Stimulated activated naive CD8-positive, alpha-beta T cell treated with anti-CD3 and anti-CD28 coated beads, Interleukin-15, Interleukin-2, amounts not matched to agents 100 U/mL and 50 U/mL, for 24 hours (primary cell): ENCODE results near the gene OTOS.

Source experiments
- ATAC-seq: fragments of 150-1000 bp; cut with Tn5 transposase; one replicate; pipeline ENCODE4 v1.10.0; 2021
- DNase-seq: peaks from one replicate; pipeline ENCODE4 v3.0.0; 2021

Gene OTOS

DNA sequence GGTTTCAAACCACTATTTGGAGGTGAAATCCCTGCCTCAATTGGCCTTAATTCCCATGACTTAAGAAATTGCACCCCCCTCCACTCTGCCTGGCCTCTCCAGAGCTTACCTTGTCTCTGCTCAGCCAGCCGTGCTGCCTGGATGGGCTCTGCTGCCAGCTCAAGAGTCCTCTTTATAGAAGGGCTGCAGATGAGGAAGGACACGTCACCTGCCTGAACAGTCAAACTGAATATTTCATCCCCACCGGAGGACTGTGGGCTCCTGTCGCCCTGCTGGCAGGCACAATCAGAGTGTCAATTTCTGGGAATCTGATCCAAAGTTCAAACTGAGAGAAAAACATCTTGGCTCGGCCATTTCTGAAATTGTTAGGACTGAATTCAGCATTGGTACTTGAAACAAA is at the start of gene OTOS:
OTOS (minus strand) TSS at position 148 of the 400 bp plus-strand sequence. CDS start 332 bp downstream, outside the sequence.
- no peak for ATAC-seq
- DNase-seq, result no peak

DNA sequence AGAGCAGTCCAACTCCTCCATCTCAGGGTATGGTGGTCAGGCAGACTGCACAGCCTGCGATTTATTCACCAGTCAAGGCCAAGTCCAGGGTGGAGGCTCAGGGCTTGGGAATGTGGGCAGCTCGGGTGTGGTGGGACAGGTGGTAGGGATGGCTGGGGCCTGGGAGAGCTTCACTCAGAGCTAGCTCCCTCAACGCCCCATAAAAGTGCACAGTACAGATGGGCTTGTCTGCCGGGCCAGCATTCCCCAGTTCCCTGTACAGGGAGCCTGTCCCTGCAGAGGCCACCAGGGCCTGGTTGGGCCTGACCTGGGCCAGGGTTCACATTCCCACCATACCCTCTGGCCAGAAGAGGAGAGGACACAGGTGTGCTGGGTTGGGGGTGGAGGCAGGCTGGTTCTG is 49.2 kb upstream of the OTOS start:
- DNase-seq (no peak), ATAC-seq (no peak)

DNA sequence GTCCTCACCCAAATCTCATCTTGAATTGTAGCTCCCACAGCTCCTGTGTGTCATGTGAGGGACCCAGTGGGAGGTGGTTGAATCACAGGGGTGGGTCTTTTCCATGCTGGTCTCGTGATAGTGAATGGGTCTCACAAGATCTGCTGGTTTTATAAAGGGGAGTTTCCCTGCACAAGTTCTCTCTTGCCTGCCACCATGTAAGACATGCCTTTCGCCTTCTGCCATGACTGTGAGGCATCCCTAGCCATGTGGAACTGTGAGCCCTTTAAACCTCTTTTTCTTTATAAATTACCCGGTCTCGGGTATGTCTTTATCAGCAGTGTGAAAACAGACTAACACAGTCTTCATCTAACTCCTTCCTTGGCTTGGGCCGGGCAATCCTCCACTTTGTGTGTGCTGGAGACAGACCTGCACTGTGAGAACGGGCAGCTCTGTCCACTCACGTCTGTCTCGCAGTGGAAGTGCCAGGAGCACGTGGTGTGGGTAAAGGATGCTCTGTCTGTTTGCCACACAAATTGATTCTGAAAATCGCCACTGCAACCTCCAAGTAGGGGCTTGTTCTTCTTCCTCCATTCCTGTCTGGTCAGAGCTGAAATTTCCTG is 47.6 kb upstream of the OTOS start:
- no peak for ATAC-seq
- DNase-seq, result no peak

DNA sequence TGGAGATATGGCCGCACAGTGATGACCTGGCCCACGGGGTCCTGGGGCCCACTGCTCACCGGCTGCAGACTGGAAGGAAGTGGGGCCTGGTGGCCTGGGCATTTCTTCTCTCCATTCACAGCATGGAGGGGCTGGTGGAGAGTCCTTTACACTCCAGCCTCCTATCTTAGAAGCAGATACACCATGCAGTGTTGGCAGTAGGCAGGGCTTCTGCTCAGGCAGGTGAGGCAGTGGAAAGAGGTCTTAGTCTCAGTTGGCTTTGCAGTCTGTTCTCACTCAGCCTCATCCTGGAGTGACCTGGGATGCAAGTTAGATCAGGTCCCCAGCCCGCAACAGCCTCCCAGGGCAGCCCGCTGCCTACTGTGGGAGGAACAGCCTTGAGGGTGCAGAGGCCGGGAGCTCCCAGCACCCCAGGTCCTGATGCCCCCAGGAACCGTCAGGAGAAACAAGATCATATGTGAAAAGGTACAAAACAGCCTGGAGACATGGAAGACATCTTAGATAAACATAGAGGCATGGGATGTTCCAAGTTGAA is 45.8 kb upstream of the OTOS start:
- no peak for ATAC-seq

DNA sequence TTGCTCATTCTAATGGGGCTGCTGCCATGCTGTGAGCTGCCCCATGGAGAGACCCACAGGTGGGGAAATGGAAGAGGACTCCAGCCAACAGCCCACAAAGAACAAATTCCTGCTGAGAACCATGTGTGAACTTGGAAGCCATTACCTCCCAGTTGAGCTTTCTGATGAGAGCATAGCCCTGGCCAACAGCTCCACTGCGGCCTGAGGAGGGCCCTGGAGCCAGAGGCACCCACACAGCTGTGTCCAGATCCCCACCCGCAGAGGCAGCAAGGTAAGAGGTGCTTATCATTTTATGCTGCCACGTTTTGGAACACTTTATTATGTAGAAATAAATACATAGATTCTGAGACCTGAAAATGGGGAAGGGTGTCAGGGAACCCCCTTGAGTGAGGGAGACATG is 44.2 kb upstream of the OTOS start:
- no peak for DNase-seq
- ATAC-seq, result no peak

More for the DNA sequence above, 45.8 kb upstream of the OTOS start:
- DNase-seq, result no peak

DNA sequence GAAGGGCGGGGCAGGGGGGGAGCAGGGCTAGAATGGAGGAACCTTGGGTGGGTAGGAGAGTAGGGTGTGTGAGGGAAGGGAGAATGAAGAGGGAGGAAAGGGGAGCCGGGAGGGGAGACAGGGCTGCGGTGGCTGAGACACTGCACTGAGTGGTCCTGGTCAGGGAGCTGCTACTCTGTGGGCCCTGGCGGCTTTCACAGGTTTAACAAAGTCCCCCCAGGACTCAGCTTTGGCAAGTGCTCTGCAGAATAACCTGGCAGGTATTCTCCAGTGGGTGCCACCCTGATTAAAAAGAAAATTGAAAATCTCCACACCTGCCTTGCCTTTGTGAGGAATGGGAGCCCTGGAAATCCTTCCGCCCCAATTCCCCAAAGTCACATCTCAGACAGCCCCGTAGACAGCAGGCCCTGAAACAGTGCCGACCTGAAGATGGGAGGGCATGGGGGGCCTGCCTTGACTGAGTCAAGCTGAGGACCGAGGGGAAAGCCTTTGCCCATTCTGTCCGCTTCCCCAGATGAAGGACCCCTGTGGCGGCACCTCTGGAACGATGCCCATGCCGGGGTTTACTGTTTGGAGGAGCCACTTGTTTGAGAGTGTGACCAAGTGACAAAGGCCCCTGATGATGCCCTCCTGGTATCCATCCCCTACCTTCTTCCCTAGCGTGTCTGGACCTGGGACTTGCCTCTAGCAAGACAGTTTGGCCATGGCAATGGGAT is 43.6 kb upstream of the OTOS start:
- ATAC-seq (no peak), DNase-seq (no peak)

DNA sequence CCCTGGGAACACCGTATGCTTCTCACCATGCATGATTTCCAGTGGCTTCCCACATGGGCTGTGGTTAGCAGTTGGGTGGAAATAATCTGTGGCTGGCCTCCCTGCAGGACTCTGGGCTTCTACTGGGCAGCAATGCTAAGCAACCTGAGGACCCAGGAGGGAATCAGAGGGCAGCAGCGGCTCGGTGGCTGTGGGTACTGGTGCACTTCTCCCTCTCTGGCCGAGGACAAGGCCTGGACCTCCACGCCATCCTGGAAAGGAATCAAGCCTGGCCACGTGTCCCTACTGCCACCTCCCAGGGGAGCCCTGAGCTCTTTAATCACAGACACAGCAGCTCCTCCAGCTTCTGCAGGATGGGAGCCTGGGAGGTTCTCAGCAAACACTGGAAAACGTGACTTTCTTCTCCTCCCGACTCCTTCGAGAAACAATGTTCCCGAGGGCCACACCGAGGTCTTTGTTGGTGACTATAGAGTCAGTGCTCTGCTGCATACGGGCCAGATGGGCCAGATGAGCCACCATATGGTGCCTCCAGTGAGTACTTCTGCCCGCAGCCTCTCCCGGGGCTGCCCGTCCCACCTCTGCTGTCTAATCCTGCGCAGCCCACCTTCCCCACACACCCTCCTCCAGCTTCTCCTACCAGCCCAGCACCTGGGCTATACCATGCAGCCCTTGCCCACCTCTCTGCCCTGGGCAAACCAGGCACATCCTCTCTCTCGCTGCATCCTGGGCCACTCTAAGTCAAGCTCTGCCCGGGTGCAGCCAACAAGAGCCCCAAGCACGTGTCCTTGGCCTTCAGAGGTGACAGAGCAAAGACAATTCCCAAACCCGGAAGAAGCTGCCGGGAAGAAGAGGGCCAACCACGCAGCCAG is 42.8 kb upstream of the OTOS start:
- DNase-seq (no peak), ATAC-seq (no peak)

DNA sequence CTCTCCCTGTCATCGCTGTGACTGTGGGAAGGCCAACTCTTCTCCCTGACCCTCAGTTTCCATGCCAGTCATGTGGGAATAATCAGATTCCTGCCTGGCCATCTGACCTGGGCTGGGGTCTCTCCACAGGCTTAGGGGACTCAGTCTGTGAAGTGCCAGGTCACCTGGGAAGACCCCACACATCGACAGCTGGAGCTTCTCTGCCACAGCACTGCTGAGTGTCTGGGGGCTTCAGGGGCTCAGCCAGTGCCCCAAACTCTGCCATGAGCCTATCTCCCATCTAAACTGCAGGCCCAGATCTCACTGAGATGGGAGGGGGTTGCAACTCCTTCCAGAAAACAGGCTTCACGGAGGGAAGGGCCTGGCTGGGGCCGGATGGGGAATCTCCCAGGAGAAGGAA is 42.0 kb upstream of the OTOS start:
- no peak for ATAC-seq
- DNase-seq, result no peak

DNA sequence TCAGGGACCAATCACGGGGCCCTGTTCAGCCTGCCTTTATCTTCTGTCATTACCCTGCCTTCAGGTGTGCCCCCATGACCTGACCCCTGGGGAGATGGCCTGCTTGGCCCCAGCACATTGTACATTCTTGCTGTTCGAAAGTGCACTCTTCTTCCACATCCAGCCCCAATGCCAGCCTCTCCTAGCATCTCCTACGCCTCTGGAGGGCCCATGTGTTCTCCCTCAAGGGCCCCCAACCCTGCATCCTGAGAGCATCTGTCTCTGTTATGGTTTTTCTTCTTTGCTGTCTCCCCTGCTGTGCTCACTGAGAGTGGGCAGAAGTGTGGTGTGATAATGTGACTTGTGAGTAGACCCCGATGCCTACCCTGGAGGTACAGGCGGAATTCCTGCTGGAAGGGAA is 41.5 kb upstream of the OTOS start:
- DNase-seq (no peak), ATAC-seq (no peak)

DNA sequence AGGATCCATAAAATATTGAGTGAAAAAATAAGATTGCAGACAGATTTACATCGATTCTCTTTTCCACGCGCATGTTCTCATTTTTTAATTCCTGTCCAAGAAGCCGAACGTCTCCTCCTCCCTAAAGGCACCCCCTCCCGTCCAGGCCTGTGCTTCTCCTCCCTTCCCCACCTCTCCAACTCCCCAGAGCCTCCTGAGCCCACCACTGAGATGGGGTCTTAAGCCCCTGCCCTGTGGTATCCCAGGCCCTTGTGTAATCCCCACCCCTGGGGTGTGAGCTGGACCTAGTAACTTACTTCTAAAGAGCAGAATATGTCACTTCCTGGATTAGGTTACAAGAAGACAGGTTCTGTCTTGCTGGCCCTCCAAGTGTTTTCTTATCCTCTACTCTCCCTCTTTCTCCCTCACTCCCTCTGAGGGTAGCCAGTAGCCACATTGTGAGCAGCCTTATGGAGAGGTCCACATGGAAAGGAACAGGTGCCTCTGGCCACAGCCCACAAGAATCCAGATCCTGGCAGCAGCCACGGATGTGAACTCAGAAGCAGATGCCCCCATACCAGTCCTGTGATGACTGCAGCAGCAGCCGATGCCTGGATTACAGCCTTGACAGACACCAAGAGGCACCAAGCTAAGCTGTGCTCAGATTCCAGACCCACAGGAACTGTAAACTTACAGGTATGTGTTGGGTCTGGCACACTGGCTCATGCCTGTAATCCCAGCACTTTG is 39.6 kb upstream of the OTOS start:
- no peak for DNase-seq
- no peak for ATAC-seq

DNA sequence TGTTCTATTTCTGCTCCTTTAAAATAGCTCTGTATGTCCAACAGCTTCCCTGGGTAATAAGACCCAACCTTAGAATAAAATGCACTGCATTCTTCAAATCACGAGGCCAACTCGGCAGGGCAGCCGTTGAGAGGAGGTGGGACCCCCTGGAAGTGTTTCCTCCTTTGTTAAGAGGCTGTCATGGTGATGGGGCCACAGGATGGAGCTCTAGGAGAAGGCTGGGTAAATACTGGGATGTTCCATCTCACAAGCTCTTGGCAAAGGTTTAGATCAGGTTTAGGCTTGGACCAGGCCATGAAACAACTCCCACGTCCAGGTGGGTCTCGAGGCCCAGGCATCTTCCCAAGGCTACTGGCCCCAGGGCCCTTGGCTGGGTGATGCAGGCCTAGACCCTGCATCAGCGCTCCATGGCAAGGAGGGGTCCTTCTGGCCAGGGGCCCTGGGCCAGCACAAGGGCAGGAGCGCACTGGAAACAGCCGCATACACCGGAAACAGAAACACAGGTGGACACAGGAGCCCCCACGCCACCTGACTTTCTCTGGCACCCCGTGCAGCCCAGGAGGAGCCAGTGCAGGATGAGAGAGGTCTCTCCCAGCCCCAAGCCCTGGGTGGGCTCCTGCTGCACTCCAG is 38.8 kb upstream of the OTOS start:
- no peak for DNase-seq
- ATAC-seq, result no peak

DNA sequence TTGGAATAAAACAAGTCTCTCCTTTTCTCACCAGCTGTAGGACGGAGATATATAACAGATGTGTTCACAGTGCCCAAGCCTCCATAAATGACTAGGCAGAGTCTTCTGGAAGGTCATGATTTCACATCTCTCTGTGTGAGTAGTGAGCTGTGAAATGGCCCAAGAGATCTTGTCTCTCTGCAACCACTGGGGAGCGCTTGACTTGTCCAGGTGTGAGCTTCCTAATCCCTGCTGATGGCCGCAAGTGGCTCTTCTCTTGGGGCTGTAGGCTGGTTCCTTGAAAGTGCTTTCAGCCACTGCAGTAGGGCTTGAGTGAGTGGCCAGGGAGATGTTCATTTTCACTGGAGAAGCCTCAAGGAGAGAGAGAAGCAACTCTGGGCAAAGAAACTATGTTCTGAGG is 38.1 kb upstream of the OTOS start:
- ATAC-seq (no peak), DNase-seq (no peak)

DNA sequence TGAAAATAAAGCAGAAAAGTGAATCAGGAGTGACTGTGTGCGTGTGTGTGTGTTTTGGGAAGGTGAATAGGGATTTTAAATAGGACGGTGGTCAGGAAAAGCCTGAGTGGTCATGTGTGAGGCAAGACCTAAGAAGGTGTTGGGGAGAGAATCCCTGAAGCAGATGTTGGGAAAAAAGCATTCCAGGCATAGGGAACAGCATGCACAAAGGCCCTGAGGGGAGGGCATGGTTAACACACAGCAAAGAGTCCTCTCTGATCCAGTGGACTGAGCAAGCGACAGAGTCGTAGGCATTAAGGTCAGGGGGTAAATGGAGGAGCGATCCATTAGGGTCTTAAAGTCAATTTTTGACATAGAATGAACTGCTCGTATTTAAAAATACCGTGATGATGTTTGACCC is 34.0 kb upstream of the OTOS start:
- DNase-seq (no peak), ATAC-seq (no peak)

DNA sequence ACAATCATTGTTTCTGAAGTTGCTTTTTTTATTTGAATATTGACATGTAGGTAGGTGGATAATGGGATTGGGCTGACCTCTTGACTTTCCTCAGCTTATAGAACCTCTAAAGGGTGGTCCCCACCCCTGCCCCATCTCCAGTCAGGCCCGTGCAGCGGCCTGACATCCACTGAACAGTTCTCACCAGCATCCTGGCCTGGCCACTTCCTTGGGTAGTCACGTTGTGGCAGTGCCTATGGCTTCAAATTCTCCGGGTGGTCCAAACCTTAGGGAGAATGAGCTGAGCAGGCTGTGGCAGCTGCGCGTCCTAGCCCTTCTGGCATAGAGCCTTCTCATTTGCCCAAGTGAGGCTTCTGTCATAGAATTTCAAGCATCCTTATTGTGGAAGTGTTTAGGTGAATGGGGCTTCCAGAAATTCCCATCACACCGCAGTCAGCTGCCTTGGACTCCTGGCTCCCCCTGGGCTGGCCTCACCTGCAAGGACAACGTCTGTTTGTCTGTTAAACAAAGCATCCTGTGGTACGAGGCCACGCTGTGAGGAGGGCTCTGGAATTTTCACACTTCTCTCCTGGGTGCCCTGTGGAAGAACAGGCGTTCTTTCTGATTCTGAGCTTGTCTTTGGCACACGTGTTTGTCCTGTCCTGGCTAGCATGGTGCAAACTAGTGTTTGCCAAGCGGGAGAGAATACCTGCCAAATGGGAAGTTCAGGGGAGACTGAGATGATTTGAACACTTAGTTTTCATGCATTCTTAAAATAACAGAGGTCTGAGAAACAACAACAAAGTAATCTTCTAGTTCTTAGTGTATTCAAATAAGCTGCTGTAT is 31.8 kb upstream of the OTOS start:
- DNase-seq (no peak), ATAC-seq (no peak)

DNA sequence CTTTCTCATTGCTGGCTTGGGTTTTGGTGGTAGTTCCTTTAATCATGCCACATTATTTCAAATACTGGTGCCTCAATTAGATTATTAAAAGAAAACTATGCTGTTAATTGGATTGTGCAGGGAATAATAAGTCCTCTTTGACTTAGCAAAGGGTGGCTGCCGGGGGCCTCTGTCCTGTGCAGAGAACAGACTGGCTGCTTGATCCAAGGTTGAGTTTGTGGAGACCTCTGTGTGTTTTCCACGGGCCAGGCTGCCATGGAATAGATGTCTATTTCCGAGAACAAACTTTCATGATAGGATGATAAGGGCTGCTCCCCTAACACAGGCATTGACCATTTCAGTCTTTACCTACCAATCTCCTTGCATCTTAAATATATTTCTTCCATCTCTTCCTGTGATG is 30.4 kb upstream of the OTOS start:
- ATAC-seq (no peak), DNase-seq (no peak)

DNA sequence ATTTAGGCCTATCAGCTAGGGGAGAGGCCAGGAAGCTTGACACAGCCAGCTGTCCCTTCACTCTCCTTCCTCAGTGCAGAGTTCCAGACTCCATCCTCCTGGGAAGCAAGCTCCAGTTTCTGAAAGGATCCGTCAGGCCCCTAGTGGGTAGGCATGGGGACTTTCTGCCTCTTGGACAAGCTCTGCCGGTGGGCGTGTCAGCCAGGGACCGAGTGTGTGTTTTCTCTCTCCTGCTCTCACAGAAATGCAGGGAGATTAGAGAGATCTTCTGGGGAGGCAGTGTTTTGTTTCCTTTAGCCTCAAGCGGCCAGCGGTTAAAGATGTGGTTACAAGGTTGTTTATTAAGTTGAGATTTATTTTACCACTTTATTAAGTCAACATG is 29.9 kb upstream of the OTOS start:
- DNase-seq, result no peak
- ATAC-seq, result no peak

DNA sequence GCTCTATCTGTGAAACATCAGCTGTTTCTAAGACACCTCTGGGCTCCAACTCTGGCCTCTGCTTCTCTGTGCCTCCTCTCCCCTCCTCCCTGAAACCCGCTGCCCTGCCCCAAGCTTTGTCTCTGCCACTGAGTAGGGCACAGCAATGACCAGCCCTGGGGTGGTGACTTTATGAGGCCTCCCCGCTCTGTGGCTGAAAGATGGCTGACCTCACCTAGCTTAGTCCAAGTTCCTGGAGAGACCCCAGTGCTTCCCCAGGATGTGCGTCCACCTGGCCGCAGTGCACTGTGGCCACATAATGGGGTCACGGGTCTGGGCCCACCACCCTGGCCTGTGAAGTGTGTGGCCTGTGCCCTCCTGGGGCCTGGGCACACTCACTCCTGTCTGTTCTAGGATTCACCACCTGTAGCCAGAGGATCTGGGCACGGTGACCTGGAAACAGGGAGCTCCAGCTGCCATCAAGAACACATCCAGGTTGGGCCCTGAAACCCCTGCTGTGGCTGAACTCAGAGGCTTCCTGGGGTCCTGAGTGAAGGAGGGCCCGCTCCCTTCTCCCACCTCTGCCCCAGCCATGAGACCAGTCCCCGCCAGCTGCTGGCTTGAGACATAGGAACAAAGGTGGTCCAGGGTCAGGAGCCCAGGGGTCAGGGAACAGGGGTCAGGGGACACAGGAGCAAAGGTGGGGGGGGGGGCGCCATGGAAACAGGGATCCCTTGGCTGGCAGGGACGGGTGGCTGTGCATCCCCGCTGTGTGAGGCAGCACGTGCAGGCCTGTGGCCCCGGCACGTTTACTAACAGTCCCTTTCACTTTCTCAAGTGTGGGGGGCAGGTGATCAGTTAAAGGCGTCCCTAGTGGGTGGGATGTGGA is 29.3 kb upstream of the OTOS start:
- ATAC-seq (no peak), DNase-seq (no peak)

DNA sequence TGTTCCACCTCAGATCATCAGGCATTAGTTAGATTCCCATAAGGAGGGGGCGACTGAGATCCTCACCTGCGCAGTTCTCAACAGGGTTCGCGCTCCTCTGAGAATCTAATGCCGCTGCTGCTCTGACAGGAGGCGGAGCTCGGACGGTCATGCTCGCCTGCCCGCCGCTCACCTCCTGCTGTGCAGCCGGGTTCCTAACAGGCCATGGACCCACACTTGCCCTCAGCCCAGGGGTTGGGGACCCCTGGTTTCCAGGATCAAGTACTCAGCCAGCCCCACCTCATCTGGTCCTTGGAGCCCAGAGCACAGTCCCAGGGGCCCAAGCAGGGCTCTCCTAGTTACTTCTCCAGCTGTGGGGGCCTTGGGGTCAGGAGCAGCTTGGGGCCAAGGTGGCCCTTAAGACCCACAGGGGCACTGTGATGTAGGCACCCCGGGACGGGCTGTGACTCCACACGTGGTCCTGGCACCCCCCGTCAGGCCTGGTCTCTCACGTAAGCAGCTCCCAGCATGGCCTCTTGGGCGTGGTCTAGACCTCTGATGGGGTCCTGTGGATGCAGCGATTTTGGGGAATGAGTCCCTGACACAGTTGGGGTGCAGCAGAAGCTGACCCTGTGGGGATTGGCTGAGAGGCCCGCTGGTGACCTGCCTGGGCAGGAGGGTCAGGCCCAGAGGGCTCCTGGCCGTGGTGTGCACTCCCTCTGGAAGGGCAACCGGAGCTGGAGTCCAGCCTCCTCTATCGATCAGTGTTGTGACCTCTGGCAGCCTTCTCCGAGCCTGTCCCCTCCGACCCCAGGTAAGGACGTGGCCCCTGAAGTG is 28.3 kb upstream of the OTOS start:
- no peak for DNase-seq
- no peak for ATAC-seq

DNA sequence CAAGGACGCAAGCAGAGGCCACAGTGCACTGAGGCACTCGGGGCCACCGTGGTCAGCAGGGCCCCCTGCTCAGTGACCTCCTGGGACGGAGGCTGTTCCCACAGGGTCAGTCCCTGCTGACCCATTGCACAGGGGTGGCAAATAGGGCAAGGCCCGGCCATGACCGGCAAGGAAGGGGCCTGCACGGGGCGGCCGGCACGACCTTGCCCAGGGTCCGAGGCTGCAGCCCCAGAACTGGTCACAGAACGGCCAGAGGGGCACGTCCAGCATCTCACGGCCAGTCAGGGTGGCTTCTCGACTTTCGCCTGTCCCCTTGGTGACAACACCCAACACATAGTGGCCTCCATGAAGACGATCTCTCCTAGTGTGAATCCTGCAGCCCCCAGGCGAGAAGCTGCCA is 27.6 kb upstream of the OTOS start:
- DNase-seq (no peak), ATAC-seq (no peak)
